HG02970 (cell line): ENCODE measurements around the gene AGMO.

Source experiments
- ATAC-seq: cut with Tn5 transposase; IDR thresholded peaks from one replicate; pipeline ENCODE4 v1.9.1; 2021; ENCODE audit warnings: mild to moderate bottlenecking, moderate library complexity, moderate number of reproducible peaks; ENCODE audit not compliant: unreplicated experiment, low FRiP score

AGMO gene

DNA sequence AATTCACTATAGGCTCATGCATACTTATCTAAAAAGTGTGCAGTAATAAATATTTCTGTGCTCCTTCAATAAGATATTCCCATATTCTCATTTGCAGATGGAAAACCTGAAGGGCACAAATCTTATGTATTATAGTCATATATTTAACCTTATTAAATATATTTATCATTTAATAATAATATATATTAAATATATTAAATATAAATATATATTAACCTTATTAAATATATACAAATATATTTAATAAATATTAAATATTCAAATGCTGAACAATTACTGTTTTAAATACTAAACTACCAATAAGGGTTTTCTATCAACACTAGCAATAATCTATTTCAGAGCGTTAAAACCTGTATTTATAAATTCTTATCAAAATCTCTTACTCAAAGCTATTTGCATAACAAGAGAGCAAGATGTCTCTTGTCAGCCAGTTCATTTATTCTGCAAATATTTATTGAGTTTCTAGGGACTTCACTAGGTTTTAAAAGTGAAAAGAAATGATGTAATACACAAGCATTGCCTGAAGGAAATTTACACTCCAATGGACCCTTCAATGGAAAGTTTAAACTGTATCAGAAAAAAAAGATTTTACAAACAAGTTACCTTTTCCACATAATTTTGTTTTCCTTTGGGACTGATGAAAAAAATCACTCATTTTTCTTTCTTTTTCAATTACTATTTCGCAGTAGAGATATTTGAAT lies 159.2 kb downstream of the AGMO start:
- ATAC-seq, result no peak

DNA sequence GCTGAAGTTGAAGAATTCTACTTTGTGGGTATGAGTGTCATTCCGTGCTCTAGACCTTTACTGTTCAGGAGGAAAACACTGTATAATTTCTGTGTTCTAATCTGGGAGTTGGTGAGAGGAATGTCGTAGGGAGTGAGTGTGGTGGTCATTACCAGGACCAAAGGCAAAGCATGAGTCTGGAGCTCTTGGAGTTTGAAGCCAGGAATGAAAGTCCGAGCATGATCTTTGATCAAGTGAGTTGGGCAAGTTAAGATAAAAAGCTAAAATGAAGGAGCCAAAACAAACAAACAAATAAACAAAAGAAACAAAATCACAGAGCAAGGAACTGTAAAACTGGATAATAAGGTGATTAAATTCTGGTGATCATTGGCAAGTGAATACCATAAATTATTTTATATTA lies 161.4 kb downstream of the AGMO start:
- no peak for ATAC-seq

DNA sequence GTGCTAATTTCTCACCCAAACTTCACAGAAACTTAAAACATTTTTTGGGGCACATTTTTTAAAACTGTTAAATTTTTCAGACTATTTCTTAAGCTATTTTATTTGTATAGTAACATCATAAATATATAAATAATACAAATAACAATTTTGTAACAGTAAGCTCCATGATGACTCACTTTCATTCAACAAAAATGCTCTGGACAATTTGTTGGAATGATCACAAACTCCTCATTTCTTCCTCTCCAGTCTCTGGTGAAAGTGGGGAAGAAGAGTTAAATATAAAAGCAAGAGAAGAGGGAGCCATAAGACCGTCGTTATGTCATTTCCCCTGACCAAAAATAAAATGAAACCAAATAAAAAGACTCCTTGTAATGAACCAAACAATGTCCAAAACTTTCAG lies 162.4 kb downstream of the AGMO start:
- no peak for ATAC-seq

DNA sequence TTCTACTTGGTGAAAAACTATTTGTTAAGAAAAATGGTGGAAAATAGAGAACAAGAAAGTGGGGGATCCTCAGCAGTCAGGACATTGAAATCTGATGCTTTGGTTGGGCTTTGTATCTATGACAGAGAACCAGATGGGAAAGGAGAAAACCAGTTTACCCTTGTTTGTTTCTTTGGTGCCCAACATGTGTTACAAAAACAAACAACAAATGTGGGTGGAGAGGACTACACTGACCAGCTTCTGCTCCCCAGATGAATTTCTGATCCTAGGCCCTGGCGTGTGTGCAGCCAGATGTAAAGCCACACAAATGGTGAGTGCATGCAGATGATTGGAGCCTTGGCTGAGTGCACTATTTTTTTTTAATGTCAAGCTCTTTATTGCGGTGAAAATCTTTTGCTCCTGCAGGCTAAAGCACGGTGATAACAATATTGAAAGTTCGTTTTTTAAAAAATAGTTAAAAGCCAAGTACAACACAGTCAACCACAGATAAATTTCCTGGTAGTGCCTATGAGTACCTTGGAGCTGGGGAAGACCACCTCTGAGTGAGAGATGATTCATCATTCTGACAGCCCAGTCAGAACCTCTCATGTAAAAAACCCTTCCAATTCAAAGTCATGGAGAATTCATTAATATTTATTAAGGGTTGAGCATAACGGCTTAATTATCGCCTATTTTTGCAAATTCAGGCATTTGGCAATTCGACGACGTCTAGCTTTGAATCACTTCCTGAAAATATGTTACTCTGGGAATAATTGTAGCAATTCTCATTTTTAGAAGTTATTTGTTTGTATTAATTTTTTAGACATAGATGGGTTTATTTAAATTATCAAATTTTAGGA lies 163.7 kb downstream of the AGMO start:
- ATAC-seq, result no peak

DNA sequence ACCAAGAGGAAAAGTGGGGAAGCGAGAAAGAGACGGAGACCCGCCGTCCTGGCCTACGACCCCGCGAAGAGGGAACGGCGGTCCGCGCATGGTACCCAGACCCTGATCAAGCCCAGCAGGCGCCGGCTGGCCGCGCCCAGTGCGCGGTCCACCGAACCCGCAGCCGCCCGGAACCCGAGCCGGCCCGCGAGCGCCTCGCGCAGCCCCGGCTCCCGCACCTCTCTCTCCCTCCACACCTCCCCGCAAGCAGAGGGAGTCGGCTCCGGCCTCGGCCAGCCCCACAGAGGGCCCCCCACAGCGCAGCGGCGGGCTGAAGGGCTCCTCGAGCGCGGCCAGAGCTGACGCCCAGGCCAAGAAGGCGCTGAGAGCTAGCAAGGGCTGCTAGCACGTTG lies 164.7 kb downstream of the AGMO start:
- ATAC-seq, result no peak

DNA sequence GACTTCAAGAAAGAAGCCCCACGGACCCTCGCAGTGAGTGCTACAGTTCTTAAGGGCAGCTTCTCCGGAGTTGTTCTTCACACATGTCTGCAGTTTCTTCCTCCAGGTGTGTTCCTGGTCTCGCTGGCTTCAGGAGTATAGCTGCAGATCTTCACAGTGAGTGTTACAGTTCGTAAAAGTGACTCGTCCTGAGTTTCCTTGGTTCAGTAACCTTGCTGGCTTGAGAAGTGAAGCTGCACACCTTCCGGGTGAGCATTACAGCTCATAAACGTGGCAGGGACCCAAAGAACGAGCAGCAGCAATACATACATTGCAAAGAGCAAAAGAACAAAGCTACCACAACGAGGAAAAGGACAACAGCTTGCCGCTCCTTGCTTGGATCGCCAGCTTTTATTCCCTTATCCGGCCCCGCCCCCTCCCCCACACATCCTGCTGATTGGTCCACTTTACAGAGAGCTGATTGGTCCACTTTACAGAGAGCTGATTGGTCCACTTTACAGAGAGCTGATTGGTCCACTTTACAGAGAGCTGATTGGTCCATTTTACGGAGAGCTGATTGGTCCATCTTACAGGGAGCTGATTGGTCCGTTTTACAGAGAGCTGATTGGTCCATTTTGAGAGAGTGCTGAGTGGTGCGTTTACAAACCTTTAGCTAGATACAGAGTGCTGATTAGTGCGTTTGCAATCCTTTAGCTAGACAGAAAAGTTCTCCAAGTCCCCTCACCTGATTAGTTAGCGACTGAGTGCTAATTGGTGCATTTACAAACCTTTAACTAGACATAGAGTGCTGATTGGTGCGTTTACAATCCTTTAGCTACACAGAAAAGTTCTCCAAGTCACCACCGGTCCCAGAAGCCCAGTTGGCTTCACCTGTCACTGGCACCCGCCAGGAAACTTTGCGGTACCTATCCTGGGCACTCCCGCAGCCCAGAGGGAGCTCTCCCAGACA lies 165.3 kb downstream of the AGMO start:
- no peak for ATAC-seq

DNA sequence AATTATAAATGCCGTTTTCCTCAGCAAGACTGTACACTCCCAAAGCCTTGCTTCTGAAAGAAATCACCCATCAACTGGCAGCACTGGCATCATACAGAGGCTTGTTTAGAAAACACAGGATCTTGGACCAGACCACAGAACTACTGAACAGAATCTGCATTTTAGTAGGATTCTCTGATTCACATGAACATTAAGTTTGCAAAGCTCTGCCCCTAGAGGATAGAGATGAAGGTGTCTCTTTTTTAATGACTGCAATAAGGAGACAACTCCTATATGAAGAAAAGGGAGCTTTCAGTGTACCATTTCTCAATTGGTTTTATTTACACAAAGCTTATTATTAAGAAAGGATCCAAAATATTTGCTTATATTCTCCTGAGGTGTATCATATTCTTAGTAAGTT lies 172.7 kb downstream of the AGMO start:
- ATAC-seq, result no peak

DNA sequence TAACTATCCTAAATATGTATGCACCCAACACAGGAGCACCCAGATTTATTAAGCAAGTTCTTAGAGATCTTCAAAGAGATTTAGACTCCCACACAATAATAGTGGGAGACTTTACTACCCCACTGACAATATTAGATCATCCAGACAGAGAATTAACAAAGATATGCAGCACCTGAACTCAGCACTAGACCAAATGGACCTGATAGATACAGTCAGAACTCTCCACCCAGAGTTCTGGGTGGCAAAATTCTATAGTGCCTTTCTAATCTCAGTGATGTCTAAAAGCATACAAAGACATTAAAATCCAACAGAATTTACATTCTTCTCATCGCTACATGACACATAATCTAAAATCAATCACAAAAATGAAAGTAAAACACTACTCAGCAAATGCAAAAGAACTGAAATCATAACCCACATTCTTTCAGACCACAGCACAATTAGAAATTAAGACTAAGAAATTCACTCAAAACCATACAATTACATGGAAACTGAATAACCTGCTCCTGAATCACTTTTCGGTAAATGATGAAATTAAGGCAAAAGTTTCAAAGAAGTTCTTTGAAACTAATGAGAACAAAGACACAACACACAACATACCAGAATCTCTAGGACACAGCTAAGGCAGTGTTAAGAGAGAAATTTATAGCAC lies 183.2 kb downstream of the AGMO start:
- ATAC-seq, result no peak

DNA sequence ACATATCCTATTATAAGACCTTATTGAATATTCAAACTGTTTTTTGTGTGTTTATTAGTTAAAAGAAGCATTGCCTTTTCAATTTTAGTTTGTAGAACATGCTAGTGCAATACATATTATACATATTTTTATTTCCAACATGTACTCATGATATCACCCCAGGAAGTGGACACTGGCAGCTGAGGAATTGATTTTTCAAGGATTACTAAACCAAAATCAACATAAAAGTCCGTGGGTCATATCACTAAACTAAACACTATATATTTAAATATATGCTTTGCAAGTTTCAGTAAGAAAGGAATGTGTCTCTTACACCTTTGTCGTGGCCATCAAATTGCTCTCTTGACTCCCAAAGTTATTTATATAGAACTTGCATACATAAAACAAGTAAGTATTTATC lies 185.2 kb downstream of the AGMO start:
- no peak for ATAC-seq

DNA sequence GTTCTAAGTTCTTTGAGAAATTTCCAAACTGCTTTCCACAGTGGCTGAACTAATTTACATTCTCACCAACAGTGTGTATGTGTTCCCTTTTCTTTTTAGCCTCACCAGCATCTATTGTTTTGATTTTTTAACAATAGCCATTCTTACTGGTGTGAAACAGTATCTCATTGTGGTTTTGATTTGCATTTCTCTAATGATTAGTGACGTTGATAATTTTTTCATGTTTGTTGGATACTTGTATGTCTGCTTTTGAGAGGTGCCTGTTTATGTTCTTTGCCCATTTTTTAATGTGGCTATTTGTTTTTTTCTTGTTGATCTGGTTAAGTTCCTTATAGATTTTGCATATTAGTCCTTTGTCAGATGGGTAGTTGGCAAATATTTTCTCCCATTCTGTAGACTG lies 191.4 kb downstream of the AGMO start:
- ATAC-seq, result no peak

DNA sequence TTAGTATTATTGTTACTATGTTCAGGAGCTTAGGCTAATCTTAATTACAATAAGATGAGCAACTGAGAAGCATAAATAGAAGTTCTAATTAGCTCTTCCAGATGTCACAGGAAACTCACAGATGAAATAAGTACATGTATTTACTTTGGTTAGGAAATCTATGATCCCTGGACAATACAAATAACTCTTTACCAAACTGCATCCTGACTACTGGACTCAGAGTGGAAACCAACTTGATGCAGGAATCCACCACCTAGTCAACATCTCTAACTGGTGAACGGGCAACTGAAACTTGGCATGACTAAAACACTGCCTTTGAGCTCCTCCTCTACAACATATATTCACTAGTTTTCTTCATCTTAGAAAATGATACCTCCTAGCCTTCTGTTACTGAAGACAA lies 193.2 kb downstream of the AGMO start:
- ATAC-seq, result no peak

DNA sequence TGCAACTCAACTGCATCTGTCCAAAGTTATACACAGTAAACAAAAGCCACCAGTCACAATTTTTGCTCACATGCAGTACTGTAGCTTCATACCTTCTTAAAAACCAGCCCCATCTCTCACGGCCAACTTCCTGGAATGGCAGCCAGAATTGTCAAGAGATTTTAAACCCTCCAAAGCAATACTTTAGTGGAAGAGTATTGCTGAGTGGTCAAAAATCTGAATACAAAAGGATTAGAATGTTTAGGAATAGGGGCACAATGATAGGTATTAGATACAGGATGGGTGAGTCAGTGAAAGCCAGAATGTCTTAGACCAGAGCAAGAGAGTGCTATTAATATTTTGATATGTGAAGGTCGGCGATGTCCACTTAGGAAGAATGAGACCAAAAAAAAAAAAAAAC lies 193.9 kb downstream of the AGMO start:
- no peak for ATAC-seq

DNA sequence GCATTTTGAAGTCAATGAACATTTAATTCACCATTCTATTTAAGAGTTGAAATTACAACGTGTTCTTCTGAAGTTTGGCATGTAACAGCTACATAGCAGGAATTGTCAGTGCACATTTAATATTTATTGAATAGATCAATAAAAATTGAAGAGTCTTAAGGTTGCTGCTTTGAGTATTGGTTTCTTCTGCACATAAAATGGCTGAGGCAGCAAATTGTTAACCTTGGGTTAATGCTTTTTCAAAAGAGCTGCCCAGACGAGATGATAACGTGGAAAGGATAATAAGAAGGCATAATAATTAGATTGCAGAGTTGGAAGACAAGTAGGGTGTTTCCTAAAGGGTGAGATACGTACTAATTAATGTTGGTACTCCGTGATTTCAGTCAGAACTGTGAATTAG lies 203.7 kb downstream of the AGMO start:
- no peak for ATAC-seq

DNA sequence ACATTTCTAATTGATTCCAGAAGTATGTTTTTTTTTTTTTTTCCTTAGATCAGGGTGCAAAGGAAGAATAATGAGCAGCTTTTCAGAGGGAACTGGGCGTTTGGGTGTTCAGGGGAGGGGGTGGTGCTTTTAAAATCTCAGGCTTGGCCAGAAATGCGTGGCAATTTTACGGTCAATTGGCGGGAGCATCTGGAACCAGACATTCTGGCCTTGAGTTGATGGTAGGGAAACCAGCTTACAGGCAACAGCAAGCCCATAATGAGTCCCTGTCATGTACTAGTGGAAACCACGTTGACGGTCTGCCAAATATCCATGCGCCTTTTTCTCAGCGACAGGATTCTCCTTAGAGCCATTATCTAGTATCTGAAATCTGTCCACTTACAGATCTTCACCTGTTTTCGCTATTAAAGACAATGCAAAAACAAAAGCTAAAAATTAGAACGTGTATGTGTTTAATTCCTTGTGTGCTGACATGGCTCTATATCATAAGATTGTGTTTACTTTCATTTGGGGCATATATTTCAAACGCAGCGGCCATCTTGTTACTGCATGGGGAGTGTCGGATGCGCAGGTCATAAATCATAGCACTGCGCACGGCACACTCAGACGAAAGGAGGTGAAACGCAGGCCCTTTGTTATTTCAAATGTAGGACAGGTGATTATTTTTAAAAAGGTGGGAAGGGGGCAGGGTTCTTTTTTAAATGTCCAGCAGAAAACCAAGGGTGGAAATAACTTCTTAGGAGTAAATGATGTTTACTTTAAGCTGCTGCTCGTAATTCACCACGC lies 209.2 kb downstream of the AGMO start:
- no peak for ATAC-seq

DNA sequence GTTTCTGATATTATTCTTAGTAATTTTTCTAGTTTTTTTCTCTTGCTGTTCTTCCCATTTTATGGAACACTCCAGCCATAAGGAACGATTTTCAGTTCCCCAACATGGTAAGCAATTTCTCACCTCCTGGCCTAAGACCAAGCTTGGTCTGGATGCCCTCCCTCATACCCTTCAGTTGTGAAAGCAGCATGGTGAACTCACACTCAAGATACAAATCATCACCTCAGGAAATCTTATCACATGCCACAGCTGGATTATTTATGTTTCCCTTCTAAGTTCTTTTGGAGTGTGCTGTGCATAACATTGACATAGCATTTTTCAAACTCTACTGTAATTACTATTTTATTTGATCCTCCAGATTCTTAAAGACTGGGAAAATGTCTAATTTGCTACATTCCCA lies 216.6 kb downstream of the AGMO start:
- ATAC-seq, result no peak

DNA sequence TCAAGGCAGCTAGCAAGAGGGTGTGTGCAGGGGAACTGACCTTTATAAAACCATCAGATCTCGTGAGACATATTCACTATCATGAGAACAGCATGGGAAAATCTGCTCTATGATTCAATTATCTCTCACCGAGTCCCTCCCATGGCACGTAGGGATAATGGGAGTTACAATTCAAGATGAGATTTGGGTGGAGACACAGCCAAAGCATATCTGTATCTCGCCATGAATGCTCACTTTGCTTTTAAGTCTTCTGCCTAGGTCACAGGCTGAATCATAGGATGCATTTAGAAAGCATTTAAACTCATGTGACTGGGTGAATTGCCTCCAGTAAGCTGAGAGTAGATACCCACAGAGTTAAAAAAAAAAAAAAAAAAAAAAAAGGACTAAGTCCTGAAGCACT lies 220.0 kb downstream of the AGMO start:
- ATAC-seq, result no peak

DNA sequence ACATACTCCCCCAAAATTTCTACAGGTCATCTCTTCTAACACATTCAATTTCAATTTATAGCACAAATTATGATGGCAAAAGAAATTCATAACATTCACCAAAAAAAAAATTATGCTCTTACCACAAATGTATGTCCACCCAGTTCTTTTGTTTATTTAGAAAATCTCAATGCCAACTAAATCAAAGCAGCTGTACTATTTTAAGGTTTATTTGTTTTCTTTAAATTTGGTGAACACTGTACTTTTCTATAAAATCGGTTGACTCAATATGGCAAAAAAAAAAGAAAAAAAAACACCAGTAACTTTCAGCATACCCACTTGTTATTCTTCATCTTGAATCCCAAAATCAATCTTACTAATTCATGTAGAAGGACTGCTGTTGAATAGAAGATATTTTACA lies 225.7 kb downstream of the AGMO start:
- ATAC-seq, result no peak

DNA sequence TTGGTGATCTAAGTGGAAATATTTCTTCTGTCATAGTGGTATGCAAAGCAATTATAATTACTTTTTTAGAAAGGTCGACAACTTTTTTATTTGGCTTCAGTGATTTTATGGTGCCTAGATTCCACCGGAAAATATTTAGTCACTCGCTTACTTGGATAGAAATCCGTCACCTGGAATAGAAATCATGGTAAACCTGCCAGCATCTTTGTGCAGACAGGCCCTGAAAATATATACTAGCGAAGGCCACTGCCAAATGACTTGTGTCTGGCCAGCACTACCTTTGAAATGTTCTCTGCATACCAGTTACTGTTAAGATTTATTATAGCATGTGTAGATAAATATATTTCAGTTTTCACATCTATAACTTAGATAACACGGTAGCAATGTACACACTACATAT lies 226.4 kb downstream of the AGMO start:
- ATAC-seq, result no peak

DNA sequence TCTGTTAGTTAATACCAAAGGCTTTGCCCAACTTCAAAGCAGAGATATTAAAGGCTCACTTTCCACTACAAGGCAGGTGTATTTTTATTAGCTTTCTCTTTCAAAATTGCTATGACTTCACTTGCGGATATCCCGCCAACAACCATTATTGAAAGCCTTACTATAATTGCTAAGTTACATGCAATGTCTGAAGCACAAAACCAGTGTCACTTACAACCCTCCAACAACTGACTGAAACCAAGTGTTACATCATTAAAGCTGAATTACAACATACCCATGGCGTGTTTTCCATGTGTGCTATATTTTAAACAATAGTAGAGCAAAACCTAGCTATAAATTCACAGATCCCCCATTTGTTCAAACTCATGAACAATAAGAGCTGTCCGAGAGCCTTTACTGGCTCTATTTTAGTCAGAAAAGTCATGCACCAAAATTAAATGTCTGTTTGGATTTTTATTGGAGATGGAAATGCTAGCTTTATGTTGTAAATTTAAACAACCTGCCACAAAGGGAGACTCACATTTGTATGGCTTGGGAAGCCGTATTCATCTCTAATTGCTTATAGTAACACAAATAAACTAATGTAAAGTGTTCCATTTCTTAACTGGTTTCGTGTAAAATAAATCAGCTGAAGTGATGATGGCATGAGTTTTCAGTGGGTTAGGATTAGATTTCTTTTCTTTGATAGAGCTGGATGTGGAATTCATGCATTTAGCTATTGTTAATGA lies 227.1 kb downstream of the AGMO start:
- ATAC-seq, result no peak
